Activated T-cell treated with anti-CD3 and anti-CD28 coated beads for 24 hours (primary cell): Measurements from ENCODE around the gene LMAN2L.

ENCODE experiments used
- DNase-seq: peaks from one replicate; pipeline ENCODE4 v3.0.0-alpha.2; 2020; ENCODE audit warnings: low read depth

LMAN2L gene

GRCh38 chr2:96703021-96703751 is 36.7 kb downstream of the LMAN2L start:
- DNase-seq, result no peak

- DNase-seq, result no peak
Observed at GRCh38 chr2:96702098-96702785, 37.6 kb downstream of the LMAN2L start.

- DNase-seq, result no peak
Observed at GRCh38 chr2:96701636-96702035, 38.2 kb downstream of the LMAN2L start.

- DNase-seq, result no peak
Observed at GRCh38 chr2:96700086-96700485, 39.8 kb downstream of the LMAN2L start.

- no peak for DNase-seq
Observed at GRCh38 chr2:96699621-96700020, 40.2 kb downstream of the LMAN2L start.

- DNase-seq, result no peak
Observed at GRCh38 chr2:96699021-96699420, 40.8 kb downstream of the LMAN2L start.

DNA sequence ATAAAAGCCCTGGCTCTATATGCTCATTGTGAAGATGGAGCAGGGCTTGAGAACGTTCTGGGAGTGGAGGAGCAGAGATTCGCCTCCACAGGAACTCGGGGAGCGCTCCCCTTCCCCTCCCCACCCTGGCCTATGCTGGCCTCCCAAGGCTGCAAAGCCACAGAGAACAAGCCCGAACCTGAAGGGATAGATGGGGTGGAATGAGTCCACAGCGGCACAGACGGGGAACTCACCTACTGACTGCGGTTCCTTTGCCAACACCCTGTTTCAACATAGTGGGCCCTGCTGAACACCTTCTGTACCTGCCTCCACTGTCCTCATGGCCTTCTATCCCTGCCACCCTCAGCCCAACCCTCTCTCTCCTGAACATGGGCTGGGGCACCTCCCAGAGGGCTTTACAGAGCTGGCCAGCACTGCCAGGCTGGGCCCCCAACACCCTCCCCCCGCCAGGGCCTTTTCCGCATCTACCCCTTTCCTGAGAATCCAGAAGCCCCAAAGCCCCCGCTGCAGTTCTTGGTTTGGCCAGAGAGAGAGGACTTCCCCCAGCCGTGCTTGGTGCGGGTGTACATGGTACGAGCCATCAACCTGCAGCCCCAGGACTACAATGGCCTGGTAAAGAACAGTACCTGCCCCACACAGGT is 41.5 kb downstream of the LMAN2L start:
- no peak for DNase-seq

GRCh38 chr2:96697476-96697875 is 42.4 kb downstream of the LMAN2L start:
- no peak for DNase-seq

DNA sequence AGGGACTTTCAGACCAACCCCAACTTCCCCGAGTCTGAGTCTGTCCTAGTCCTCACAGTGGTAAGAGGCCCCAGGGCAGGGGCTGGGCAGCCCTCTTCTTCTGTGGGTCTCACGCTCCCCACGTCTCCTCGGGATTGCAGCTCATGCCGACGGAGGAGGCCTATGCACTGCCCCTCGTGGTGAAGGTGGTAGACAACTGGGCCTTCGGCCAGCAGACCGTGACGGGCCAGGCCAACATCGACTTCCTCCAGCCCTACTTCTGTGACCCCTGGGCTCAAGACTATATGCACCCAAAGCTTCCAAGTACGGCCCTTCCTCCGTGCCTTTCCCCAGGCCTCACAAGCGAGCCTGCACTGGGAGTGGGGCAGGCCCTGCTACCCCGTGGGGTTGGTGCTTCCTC is 44.3 kb downstream of the LMAN2L start:
- DNase-seq, result no peak

- no peak for DNase-seq
Observed at GRCh38 chr2:96694816-96695455, 44.9 kb downstream of the LMAN2L start.

GRCh38 chr2:96694279-96694678 is 45.6 kb downstream of the LMAN2L start:
- no peak for DNase-seq

DNA sequence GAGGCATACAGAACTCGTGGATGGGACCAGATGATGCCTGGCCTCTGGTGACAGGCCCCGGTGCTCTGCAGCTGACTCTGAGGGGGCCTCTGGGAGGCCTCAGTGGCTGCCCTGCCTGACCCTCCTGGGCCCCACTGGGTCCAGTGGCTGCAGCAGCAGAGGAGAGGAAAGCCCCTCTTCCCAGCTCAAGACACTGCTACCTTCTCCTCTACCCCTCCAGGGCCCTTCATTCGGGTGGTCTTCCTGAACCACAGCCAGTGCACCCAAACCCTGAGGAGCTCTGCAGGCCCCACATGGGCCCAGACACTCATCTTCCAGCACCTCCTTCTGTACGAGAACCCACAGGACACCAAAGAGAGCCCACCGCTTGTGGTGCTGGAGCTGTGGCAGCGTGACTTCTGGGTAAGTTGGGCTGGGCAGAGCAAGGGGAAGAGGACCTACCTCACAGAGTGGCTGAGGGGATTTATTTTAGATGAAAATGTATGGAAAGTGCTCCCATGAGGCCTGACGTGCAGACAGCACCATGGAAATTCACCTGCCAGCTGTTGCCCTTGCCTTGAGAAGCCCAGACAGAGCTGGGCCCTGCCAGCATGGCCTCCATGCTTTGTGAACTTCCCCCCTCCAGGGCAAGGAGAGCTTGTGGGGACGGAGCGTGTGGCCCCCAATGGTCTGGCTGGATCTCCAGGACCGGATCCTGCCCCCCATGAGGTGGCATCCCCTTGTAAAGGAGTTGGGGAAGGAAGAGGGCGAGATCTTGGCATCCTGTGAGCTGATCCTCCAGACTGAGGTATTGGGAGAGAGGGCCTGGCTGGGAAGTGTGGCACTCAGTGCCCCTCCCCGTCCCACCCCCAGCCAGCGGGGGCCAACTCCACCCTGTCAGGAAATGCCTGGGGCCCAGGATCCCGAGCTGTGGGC is 46.3 kb downstream of the LMAN2L start:
- DNase-seq, result no peak

- no peak for DNase-seq
Observed at GRCh38 chr2:96692094-96692971, 47.5 kb downstream of the LMAN2L start.

- DNase-seq, result no peak
Observed at GRCh38 chr2:96691022-96691612, 48.7 kb downstream of the LMAN2L start.

DNA sequence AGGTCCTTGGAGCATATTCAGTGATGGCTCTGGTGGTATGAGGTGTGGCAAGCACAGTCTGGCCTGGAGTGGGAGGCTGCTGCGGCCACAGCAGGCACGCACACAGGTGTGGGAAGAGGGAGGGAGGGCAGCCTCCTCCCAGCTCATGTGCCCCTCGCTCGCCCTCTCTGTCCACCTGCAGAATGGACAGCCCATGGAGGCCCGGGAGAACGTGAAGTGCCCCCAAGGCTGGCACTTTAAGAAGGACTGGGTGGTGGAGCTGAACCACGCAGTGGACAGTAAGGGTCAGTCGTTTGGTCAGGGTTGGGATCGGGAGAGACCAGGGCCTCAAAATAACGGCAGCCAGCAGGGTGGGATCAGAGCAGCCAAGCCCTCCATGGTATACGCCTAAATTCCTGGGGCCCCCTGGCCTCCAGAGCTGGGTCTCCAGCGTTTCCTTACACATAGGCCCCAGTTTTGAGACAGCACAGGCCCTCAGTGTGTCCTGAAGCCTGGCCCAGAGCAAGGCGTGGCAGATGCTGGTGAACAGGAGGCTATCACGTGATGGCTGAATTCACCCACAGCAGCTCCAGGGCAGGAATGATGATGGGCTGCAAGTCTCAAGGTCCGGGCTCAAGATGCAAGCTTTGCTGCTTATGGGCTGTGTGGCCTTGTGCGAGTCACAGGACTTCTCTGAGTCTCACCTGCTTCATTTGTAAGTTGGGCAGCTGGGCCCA is 49.4 kb downstream of the LMAN2L start:
- DNase-seq, result no peak

- no peak for DNase-seq
Observed at GRCh38 chr2:96689431-96689991, 50.4 kb downstream of the LMAN2L start.

- no peak for DNase-seq
Observed at GRCh38 chr2:96688649-96689430, 51.0 kb downstream of the LMAN2L start.
